Left lung (tissue), 14 donors: ENCODE measurements around the gene HIVEP3. TPM values are rescaled to one million over a fixed set of nuclear protein-coding genes. Genes with fewer than 3 reads are reported as not detected.

Experiments used
- ATAC-seq: fragments of 200-7000 bp; cut with Tn5 transposase; one replicate; pipeline ENCODE4 v1.9.1; 2020; ENCODE audit warnings: moderate library complexity
- DNase-seq, 4 donors: peaks; one replicate each; pipeline ENCODE4 v3.0.0-alpha.2; 2013 to 2020
- H3K27ac ChIP-seq, 2 donors: fragments of 200-600 bp; sonication (generic) in 1 of 2; one replicate each; pipeline versions ENCODE4 v1.5.0 to v1.8.0; 2020 to 2021
- H3K27me3 ChIP-seq, 2 donors: fragments of 200-600 bp; sonication (generic) in 1 of 2; one replicate each; pipeline versions ENCODE4 v1.5.0 to v1.8.0; 2020 to 2021
- H3K36me3 ChIP-seq, 2 donors: fragments of 200-600 bp; sonication (generic) in 1 of 2; one replicate each; pipeline versions ENCODE4 v1.5.0 to v1.8.0; 2020 to 2021
- H3K4me1 ChIP-seq, 2 donors: fragments of 200-600 bp; one replicate each; pipeline ENCODE4 v1.8.0; 2021
- H3K4me3 ChIP-seq, 2 donors: fragments of 200-600 bp; sonication (generic) in 1 of 2; one replicate each; pipeline versions ENCODE4 v1.5.0 to v1.8.0; 2020 to 2021; ENCODE audit warnings: mild to moderate bottlenecking in 1 of 2
- H3K9me3 ChIP-seq, 2 donors: fragments of 200-600 bp; sonication (generic) in 1 of 2; one replicate each; pipeline versions ENCODE4 v1.5.0 to v1.8.0; 2020 to 2021
- CTCF ChIP-seq, 2 donors: fragments of 200-600 bp; sonication (generic) in 1 of 2; IDR thresholded peaks; one replicate each; pipeline versions ENCODE4 v1.5.0 to v1.8.0; 2021; ENCODE audit warnings: antibody characterized with exemption in 2 of 2
- intact Hi-C, 2 donors: fragments of 100-400 bp; cut with DNase I; formaldehyde crosslinking; loops; one replicate each; pipeline versions ENCODE4 v1.11.2 to v1.14.2; 2022
- long read RNA-seq, 12 donors: library from polyadenylated mRNA in 2 of 12; unstranded in 2 of 12; transcript quantifications; one replicate each; pipeline ENCODE4 v2.0.0 and lab custom pipeline, GENCODE V29; 2019 to 2026
- polyA plus RNA-seq, 6 donors: library from polyadenylated mRNA; unstranded; fragments of 120-200 nt; gene quantifications; one replicate each; pipeline ENCODE4 v1.2.1, GENCODE V29; 2013; ENCODE audit not compliant: insufficient read length in 6 of 6
- total RNA-seq, 2 donors: library from RNA; stranded (reverse); fragmentation: NEBNext Ultra II Directional; extraction: Animal tissue kit (Norgen Biotek cat#: 25700); gene quantifications; one replicate each; pipeline ENCODE4 v1.2.1, GENCODE V29; 2021
- donor health status: DM: no; HTN: yes; CAD: no.
- donor health status: DM: no; HTN: no; CAD: no.

HIVEP3 gene
- total RNA-seq = 10 to 100 TPM in 1 of 2 donors, 1 to 10 TPM in 1; 9.8 to 15.6 TPM
- 1 to 10 TPM; 6.0 to 9.7 (median 6.9) TPM for polyA plus RNA-seq
- long read RNA-seq, donor 1, partial matches to known transcripts = 0 of 3 reads
- long read RNA-seq, donor 1, other reads (novel, unspliced or antisense) = 0 of 3 reads
- long read RNA-seq, donor 2, partial matches to known transcripts = 0 of 2 reads
- long read RNA-seq, donor 2, other reads (novel, unspliced or antisense) = 0 of 2 reads
- long read RNA-seq, donor 3, partial matches to known transcripts = 0 of 1 reads
- long read RNA-seq, donor 3, other reads (novel, unspliced or antisense) = 0 of 1 reads
- long read RNA-seq, donor 4, partial matches to known transcripts = 0 of 5 reads
- long read RNA-seq, donor 4, other reads (novel, unspliced or antisense) = 5 of 5 reads
- long read RNA-seq, donor 5 = 0 reads
- long read RNA-seq, donor 6, partial matches to known transcripts = 0 of 2 reads
- long read RNA-seq, donor 6, other reads (novel, unspliced or antisense) = 0 of 2 reads
- long read RNA-seq, donor 7, partial matches to known transcripts = 0 of 1 reads
- long read RNA-seq, donor 7, other reads (novel, unspliced or antisense) = 0 of 1 reads
- long read RNA-seq, donor 8, partial matches to known transcripts = 0 of 3 reads
- long read RNA-seq, donor 8, other reads (novel, unspliced or antisense) = 0 of 3 reads
- long read RNA-seq, donor 9 = 0 reads
- long read RNA-seq, donor 10, partial matches to known transcripts = 0 of 3 reads
- long read RNA-seq, donor 10, other reads (novel, unspliced or antisense) = 1 of 3 reads
- long read RNA-seq, donor 11 = 0 reads
- long read RNA-seq, donor 12, partial matches to known transcripts = 0 of 2 reads
- long read RNA-seq, donor 12, other reads (novel, unspliced or antisense) = 0 of 2 reads

DNA sequence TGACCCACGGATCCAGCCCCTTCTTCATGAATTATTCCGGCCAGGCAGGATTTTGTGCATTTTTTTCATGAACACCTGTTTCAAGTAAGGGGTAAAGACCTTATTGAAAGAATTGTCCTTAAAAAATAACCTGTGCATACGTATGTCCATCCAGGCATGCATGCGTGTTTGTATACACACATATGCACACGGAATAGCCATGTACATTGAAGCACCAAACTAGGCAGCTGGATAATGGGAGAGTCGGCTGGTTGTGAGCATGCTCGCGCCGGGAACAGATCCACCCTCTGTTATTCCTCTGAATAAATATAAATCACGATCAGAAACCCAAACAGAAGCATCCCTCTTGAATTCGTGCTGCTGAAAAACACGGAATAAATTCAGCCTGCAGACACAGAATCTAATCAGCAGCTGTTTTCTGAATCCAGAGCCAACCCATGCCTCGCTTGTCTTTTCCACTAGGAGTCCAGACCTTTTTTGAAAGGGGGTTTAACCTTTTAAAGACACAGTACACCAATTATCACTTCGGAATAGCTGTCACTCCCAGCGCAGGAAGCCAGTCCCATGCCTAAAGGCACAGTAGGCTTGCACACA, at the start of gene HIVEP3:
Gene HIVEP3, minus strand, starts transcription at position 473 of the 594 bp plus-strand sequence.
- TF ChIP-seq CTCF (IDR thresholded peaks at IDR 0.05) = peak in 1 of 2 donors; percentile 26
- Histone ChIP-seq H3K27ac (peak within 1 kb of the TSS in 1 of 2 donors; percentile 41), H3K36me3 (no peaks in the 10 kb centered on the region), H3K4me3 (peak within 1 kb of the TSS; percentile 52 to 55), H3K27me3 (peaks cover 0 to 34% of the 10 kb centered on the region in 2 donors), H3K9me3 (no peaks in the 10 kb centered on the region), H3K4me1 (peaks cover 2 to 44% of the 10 kb centered on the region in 2 donors)
- intact Hi-C loops = no loop called here
- DNase-seq (peak in 1 of 4 donors; percentile 44), ATAC-seq (peak; percentile 36)

- intact Hi-C loops = no loop called here
- H3K27me3 ChIP-seq = no peaks in the 10 kb centered on the region
- no peak for DNase-seq
- H3K4me3 ChIP-seq = no peak overlapping the region
- ATAC-seq = no peak
- H3K9me3 ChIP-seq = peaks cover 0 to 5% of the 10 kb centered on the region in 2 donors
- no peak for TF ChIP-seq CTCF (IDR thresholded peaks at IDR 0.05)
- no peaks in the 10 kb centered on the region for H3K4me1 ChIP-seq
- no peaks in the 10 kb centered on the region for H3K36me3 ChIP-seq
- no peak overlapping the region for H3K27ac ChIP-seq
Observed at GRCh38 chr1:41964400-41964799, 45.7 kb upstream of the HIVEP3 start.

DNA sequence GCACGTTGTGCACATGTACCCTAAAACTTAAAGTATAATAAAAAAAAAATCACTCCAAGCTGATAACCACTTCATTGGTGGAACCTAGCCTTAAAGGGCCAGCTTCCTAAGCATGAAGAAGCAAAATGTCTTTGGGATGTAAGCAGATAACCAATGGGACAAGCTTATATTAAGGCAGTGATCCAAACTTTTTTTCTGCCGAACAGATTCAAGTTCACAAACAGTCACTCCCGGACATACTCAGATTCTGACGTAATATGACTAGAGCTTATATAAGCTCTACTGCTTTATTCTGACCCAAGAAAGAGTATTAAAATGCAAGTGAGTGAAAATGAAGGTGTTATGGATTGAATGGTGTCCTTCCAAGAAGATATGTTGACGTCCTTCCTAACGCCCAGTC, 44.9 kb upstream of the HIVEP3 start:
- intact Hi-C loops = no loop called here
- peaks cover 0 to 5% of the 10 kb centered on the region in 2 donors for H3K9me3 ChIP-seq
- no peaks in the 10 kb centered on the region for H3K36me3 ChIP-seq
- TF ChIP-seq CTCF (IDR thresholded peaks at IDR 0.05) = no peak
- no peak for ATAC-seq
- H3K4me1 ChIP-seq = no peaks in the 10 kb centered on the region
- H3K4me3 ChIP-seq = no peak overlapping the region
- peak in 1 of 4 donors; percentile 4 for DNase-seq
- no peaks in the 10 kb centered on the region for H3K27me3 ChIP-seq
- no peak overlapping the region for H3K27ac ChIP-seq

DNA sequence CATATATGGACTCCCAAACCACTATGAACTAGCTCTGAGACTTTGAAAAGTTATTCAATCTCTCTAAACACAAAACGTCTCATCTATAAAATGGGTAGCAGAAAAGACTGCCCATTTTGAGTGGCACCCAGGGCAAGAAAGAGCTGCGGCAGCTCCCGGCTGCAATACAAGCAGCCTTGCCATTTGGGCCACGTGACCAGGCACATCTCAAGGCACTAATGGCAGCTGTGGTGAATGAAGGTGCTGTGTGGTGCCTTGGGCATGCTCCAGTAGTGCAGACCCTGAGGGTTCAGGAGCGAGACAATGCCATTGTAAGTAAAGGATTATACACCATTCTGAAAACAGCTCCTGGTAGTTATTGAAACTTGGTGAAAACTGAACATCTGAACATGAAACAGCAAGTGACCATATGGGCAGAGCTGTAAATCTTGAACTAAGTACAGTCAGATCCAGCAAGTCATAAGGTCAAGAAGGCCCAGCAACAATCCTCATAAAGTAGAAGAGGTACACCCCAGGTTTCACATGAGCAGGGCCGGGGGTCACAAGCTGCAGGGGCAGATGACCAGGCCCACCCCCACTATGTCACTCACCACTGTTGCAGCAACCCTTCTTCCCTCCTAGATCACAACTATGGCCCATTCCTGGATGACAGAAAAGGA, 39.4 kb upstream of the HIVEP3 start:
- no peak for ATAC-seq
- Histone ChIP-seq H3K27ac (no peak overlapping the region), H3K9me3 (no peaks in the 10 kb centered on the region), H3K4me3 (no peak overlapping the region), H3K27me3 (no peaks in the 10 kb centered on the region), H3K36me3 (no peaks in the 10 kb centered on the region), H3K4me1 (no peaks in the 10 kb centered on the region)
- no peak for TF ChIP-seq CTCF (IDR thresholded peaks at IDR 0.05)
- intact Hi-C loops = no loop called here
- DNase-seq = no peak
